ENCODE measurements around the gene PTPRD.

- no peak for TF ChIP-seq EZH2phosphoT487 (conservative IDR thresholded peaks at IDR 0.05; ENCODE audit: low read length)
- TF ChIP-seq CTCF (IDR thresholded peaks at IDR 0.05; ENCODE audit: insufficient read depth, low read length, poor library complexity, severe bottlenecking): no peak
These were observed 1494.9 kb downstream of the PTPRD start for GRCh38 chr9:9117866-9118265.
